Right cardiac atrium (tissue), 5 donors: ENCODE data around the gene SFTPA1. TPM values are rescaled to one million over a fixed set of nuclear protein-coding genes. Genes with fewer than 3 reads are reported as not detected.
"Not testable (repeated sequence)": the region's sequence is repeated elsewhere in the genome, so short reads cannot be mapped to it uniquely, and the experiment has no call there.

Experiments
- ATAC-seq, 2 donors: fragments of 200-7000 bp; cut with Tn5 transposase; one replicate each; pipeline versions ENCODE4 v1.8.0 to v1.9.1; 2020; ENCODE audit warnings: moderate library complexity in 2 of 2, mild to moderate bottlenecking in 1 of 2
- DNase-seq, 3 donors: peaks; one replicate each; pipeline ENCODE4 v3.0.0-alpha.2; 2020
- H3K27ac ChIP-seq: one replicate; pipeline ENCODE4 v1.5.1; 2013; ENCODE audit warnings: mild to moderate bottlenecking, low read length, control low read depth, moderate library complexity
- H3K27me3 ChIP-seq: one replicate; pipeline ENCODE4 v1.6.1; 2013; ENCODE audit not compliant: control insufficient read depth, insufficient read depth
- H3K4me1 ChIP-seq: one replicate; pipeline ENCODE4 v1.6.1; 2013; ENCODE audit warnings: low read length; ENCODE audit not compliant: control insufficient read depth, insufficient read depth
- H3K4me3 ChIP-seq: one replicate; pipeline ENCODE4 v1.5.1; 2013; ENCODE audit warnings: low read length, control low read depth
- H3K9me3 ChIP-seq: one replicate; pipeline ENCODE4 v1.6.1; 2013; ENCODE audit warnings: low read length; ENCODE audit not compliant: control insufficient read depth
- WGBS: extraction: QIAGEN DNeasy Blood & Tissue Kit; methylation state at CpG from one replicate; pipeline ENCODE4 v1.1.7; 2013; 5-methylcytosine and 5-hydroxymethylcytosine counted together
- intact Hi-C, 4 donors: fragments of 100-400 bp; cut with DNase I; formaldehyde crosslinking; loops; one replicate each; pipeline versions ENCODE4 v1.11.0 to v1.14.0; 2022 to 2023
- polyA plus RNA-seq: library from polyadenylated mRNA; stranded (reverse); fragments of 200-250 nt; gene quantifications from one replicate; pipeline ENCODE4 v1.2.3, GENCODE V29; 2013
- total RNA-seq, 4 donors: library from RNA; stranded (reverse); fragmentation: NEBNext Ultra II Directional; extraction: Animal tissue kit (Norgen Biotek cat#: 25700); gene quantifications; one replicate each; pipeline ENCODE4 v1.2.1, GENCODE V29; 2021
- donor health status: healthy with polysubstance abuse.
- donor health status: DM: no; HTN: yes; CAD: no.
- donor health status: DM: no; HTN: no; CAD: no.
- donor health status: DM: no; HTN: yes; CAD: no; lungs with severe emphysema.
- donor health status: DM: yes; HTN: yes; CAD: no.

SFTPA1 gene
- total and polyA plus RNA-seq, 5 donors, result 0.11 to 3.7 TPM; not detected in 3

DNA sequence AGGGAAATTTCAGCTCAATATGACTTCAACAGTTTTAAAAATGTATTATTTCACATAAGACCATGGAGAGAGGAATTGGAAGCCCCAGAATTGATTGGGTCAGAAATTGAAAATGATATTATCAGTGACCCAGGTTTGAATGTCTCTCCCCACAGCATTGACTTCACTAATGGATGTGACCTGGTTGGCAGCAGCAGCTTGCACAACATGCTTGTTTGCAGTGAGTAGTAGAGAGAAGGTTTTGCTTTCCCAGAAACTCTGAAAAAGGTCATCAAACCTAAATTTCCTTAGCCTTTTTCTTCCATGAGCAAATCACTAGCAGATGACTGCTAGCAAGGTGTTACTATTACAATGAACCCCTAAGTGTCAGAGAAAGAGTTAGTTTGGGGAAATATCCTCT is 52.5 kb downstream of the SFTPA1 start:
- DNase-seq, H3K27me3 ChIP-seq, intact Hi-C loops, H3K27ac ChIP-seq, H3K9me3 ChIP-seq, H3K4me1 ChIP-seq, ATAC-seq, H3K4me3 ChIP-seq: not testable (repeated sequence)

GRCh38 chr10:79664686-79665085 is 53.9 kb downstream of the SFTPA1 start:
- DNase-seq, intact Hi-C loops, H3K4me1 ChIP-seq, H3K27me3 ChIP-seq, ATAC-seq, H3K27ac ChIP-seq, H3K9me3 ChIP-seq, H3K4me3 ChIP-seq: not testable (repeated sequence)
- 94% methylated on average over 4 of the region's 4 CpGs for WGBS

Other genes starting within 250 kb of the SFTPA1 start
- 10 to 100 TPM; 60.4 to 75.3 (median 63.8) TPM for gene ZCCHC24, start 165.3 kb upstream of the SFTPA1 start, total RNA-seq
- 31.3 TPM for gene ZCCHC24, start 165.3 kb upstream of the SFTPA1 start, polyA plus RNA-seq
- gene EIF5AL1, start 98.4 kb upstream of the SFTPA1 start, total RNA-seq, result under 1 TPM in 3 of 4 donors, not detected in 1; 0.09 to 0.57 (median 0.19) TPM
- 0.45 TPM for gene EIF5AL1, start 98.4 kb upstream of the SFTPA1 start, polyA plus RNA-seq
- gene SFTPA2, start 50.5 kb upstream of the SFTPA1 start, total RNA-seq, result 1 to 10 TPM in 1 of 4 donors, under 1 TPM in 1, not detected in 2; 0.54 to 2.8 TPM
- not detected for gene SFTPA2, start 50.5 kb upstream of the SFTPA1 start, polyA plus RNA-seq
- 1 to 10 TPM; 1.1 to 2.7 (median 1.7) TPM for gene NUTM2B, start 92.3 kb downstream of the SFTPA1 start, total RNA-seq
- gene NUTM2B, start 92.3 kb downstream of the SFTPA1 start, polyA plus RNA-seq, result 2.0 TPM
- under 1 TPM in 2 of 4 donors, not detected in 2; 0.19 to 0.59 TPM for gene NUTM2E, start 215.8 kb downstream of the SFTPA1 start, total RNA-seq
- not detected for gene NUTM2E, start 215.8 kb downstream of the SFTPA1 start, polyA plus RNA-seq